Erythroblast (primary cell): Measurements from ENCODE around the gene PTGER2.

Experiments used
- GATA1 ChIP-seq: IDR thresholded peaks from 2 replicates; pipeline ENCODE4 v1.6.1; 2011; ENCODE audit warnings: low read depth, mild to moderate bottlenecking, control low read depth, low read length, moderate library complexity
- POLR2A ChIP-seq: IDR thresholded peaks from 2 replicates; pipeline ENCODE4 v1.6.1; 2011; ENCODE audit warnings: mild to moderate bottlenecking, low read length

- TF ChIP-seq POLR2A (no peak), GATA1 (no peak)
These were observed 27.2 kb upstream of the PTGER2 start for GRCh38 chr14:52286661-52287649.
